GM18873 (cell line): ENCODE measurements around the gene C2CD4A.

Experiments used
- ATAC-seq: cut with Tn5 transposase; IDR thresholded peaks from one replicate; pipeline ENCODE4 v1.9.1; 2021; ENCODE audit warnings: mild to moderate bottlenecking, moderate library complexity, moderate number of reproducible peaks; ENCODE audit not compliant: unreplicated experiment, low FRiP score

C2CD4A gene

DNA sequence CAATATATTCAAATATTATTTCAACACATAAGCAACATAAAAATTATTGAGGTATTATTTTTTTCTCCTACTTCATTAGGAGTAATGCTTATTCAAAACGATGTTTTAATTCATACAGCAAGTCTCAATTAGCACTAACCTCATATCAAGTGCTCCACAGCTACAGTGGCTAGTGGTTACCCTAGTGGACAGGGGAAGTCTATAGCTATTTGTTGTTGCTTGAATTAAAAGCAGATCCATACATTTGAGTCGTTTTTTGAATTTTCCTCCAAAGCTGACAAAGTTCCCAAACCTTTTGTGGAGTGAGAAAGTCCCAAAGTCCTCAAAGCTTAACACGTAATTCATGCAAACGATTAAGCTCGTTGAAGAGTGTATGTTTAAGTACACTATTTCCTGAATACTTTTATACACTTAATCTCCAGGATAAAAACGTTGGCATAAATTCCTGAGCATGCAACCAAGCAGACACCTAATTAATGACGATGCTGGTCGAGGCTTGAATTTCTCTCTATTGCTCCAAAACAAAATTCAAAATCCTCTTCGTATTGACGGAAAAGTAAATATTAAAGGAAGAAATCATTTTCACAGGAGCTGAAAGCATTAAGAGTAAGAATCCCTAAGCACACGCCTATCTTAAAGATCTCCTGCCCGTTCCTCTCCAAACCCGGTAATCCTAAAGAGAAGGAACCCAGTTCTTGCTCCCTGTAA, 7.5 kb upstream of the C2CD4A start:
- ATAC-seq: no peak

DNA sequence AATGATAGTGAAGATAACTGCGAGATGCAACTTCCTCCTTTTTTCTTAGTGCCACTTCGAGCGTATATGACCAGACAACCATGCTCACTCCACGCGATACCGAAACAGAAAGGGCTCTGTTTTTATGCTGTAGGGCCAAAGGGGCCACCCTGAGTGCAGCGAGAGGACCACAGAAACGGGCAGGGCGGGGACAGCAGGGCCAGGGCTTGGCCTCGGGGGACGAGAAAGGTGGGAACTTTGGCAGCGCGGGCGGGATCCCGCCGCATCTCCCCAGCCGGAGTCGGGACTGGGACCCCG, 7.0 kb upstream of the C2CD4A start:
- peak; percentile 54 for ATAC-seq

GRCh38 chr15:62060113-62060895, 6.5 kb upstream of the C2CD4A start, which contains the start of gene VPS13C:
Gene VPS13C (minus strand): TSS chr15:62060447. CDS start chr15:62060374, 73 bp downstream.
- ATAC-seq: peak; percentile 86

DNA sequence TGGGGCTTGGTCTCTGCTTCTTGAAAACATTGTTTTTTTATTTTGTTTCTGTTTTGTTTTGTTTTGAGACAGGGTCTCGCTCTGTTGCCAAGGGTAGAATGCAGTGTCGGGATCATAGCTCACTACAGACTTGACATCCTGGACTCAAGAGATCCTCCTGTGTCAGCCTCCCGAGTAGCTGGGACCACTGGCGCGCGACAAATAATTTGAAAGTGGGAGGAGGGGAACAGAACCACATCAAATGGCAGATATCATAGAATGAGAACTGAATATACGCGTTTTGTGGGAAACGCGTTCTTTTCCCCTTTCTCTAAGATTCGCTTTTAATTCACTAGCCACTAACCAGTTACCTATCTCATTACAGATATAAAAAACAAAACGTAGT, 5.9 kb upstream of the C2CD4A start:
- ATAC-seq: no peak

- ATAC-seq: no peak
Observed at GRCh38 chr15:62063825-62064635, 2.7 kb upstream of the C2CD4A start.

DNA sequence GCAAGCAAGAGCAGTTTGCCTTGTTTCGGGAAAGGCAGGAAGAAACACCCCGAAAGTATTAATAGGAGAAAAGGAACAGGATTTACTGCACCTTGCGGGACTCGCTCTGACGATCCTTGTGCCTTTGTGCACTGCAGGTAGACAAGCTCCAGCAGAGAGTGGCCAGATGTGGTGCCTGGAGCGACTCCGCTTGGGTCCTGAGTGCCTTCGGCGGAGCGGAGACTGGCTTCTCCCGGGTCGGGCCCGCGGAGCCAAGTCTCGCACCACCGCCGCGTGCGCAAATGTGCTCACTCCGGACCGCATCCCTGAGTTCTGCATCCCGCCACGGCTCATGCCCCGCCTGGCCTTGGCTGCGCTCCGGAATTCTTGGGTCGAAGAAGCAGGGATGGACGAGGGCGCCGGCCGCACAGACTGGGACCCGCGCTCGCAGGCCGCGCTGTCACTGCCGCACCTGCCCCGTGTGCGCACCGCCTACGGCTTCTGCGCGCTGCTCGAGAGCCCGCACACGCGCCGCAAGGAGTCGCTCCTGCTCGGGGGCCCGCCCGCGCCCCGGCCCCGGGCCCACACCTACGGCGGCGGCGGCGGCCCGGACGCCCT, 769 bp downstream of the C2CD4A start:
- no peak for ATAC-seq

DNA sequence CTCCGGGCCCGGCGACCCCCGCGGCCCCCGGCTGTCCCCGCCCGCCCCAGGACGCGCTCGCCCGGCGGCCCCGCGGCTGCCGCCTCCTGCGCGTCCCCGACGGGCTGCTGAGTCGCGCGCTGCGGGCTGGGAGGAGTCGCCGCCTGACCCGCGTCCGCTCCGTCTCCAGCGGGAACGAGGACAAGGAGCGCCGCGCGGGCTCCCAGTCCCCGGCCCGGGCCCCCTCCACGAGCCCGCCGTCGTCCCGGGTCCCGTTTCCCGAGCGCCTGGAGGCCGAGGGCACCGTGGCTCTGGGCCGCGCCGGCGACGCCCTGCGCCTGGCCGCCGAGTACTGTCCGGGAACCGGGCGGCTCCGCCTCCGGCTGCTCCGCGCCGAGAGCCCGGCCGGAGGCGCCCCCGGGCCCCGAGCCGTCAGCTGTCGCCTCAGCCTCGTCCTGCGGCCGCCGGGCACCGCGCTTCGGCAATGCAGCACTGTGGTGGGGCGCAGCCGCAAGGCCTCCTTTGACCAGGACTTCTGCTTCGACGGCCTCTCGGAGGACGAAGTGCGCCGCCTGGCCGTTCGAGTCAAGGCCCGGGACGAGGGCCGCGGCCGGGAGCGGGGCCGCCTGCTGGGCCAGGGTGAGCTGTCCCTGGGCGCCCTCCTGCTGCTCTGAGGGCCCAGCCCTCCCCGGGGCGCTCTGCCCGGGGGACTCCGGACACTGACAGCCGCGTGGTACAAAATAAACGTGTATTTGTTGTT, 1.5 kb downstream of the C2CD4A start:
- no peak for ATAC-seq

GRCh38 chr15:62068810-62069167, 2.0 kb downstream of the C2CD4A start:
- no peak for ATAC-seq

DNA sequence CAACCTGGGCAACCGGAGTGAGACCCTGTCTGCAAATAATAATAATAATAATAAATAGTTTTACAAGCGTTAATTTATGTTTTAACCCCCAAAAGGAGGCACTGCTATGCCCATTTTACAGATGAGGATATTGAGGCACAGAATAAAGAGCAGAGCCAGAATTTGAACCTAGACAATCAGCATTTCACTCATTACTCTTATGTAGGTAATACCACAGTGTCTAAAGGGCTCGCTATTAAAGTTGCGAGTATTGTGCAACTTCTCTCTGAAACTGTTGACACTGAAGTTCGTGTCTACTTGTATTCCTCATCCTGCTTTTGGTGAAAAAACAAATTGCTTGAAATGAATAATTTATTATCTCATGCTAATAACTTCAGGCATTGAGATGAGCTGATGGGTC, 2.8 kb downstream of the C2CD4A start:
- no peak for ATAC-seq

DNA sequence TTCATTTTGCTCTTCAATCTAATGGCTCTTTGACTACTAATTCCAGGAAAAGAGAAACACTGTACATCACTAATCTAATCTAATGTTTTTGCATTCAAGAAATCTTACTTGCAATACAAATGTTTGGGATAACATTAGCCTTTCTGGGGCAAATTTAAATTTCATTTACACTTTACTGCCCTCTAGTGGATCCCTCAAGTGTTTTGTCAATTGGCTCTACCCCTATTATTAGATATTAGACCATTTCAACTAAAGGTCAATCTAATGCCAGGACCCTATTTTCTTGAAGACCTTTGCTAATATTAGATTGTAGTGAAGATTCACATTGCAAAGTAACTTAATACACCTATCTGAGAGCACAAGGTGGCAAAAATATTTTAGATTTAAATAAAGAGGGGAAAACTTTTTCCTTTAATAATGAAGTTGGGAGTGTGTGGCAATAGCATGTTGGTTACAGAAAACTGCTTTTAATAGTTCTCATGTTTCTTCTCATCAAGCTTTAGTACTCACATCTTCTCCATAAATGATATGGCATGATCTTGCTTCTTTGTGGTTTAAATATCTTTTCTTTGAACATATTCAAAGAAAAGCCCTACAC, 5.0 kb downstream of the C2CD4A start:
- ATAC-seq: no peak

GRCh38 chr15:62075595-62076277, 9.0 kb downstream of the C2CD4A start:
- ATAC-seq: no peak

- ATAC-seq: no peak
Observed at GRCh38 chr15:62079594-62079993, 12.8 kb downstream of the C2CD4A start.

- no peak for ATAC-seq
Observed at GRCh38 chr15:62083194-62084154, 16.7 kb downstream of the C2CD4A start.

DNA sequence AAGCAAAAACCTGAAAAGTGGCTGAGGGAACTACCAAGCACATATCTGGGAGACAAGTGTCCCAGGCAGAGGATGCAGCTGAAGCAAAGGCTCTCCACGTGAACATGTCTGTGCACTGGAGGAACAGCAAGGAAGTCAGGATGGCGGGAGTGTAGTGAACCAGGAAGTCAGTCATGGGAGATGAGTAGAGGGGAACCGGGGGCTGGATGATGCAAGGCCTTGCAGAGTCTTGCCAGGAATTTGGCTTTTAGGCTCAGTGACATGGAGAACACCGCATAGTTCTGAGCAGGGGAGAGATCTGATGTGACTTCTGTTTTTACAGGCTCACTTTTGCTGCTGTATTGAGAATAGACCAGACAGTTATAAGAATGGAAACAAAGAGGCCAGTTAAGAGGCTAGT, 19.0 kb downstream of the C2CD4A start:
- ATAC-seq: no peak

GRCh38 chr15:62087671-62088352, 21.0 kb downstream of the C2CD4A start:
- no peak for ATAC-seq

DNA sequence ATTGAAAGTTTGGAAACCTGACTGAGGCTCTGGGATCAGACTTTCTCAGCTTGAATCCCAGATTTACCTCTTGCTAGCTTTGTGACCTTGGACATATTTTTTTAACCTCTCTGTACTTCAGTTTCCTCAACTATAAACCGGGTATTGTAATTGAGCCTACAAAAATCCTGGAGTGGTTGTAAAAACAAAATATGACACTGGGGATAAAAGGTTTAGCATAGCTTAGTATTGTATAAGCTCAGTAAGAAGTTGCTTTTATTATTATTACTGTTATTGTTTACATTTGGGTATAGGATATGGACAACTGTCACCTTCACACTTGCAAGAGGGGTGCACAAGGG, 21.5 kb downstream of the C2CD4A start:
- ATAC-seq: no peak

GRCh38 chr15:62089616-62090015, 22.8 kb downstream of the C2CD4A start:
- ATAC-seq: no peak

DNA sequence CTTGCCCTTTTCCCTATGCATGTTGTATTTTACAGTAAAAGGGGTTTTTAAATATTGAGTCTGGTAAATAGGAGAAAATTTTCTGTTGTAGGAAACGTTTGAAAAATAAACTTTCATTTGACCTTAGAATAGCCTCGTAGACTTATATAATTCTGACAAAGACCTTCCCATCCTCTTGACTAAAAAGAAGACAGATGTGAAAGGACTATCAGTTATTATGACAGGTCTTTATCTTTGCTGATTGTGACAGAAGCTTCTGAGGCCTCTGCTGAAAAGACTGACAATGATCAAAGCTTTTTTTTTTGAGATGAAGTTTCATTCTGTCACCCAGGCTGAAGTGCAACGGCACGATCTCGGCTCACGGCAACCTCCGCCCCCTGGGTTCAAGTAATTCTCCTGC, 24.2 kb downstream of the C2CD4A start:
- no peak for ATAC-seq
